GM12891 (cell line): ENCODE data around the gene MFSD1.

Experiments used
- DNase-seq: peaks from one replicate; pipeline ENCODE4 v3.0.0; 2011; ENCODE audit warnings: low spot score; ENCODE audit not compliant: insufficient read length
- FAIRE-seq: peaks from 2 replicates; lab custom pipeline; 2011; peaks lifted over from hg19 to GRCh38; lab: Jason Lieb, UNC
- PAX5 ChIP-seq: IDR thresholded peaks from 2 replicates; pipeline ENCODE4 v1.6.1; 2011; ENCODE audit warnings: low read length, moderate library complexity, mild to moderate bottlenecking; ENCODE audit not compliant: insufficient read depth, severe bottlenecking
- POLR2A ChIP-seq: IDR thresholded peaks from 2 replicates; pipeline ENCODE4 v1.6.1; 2011; ENCODE audit warnings: low read depth, low read length, control low read depth
- POLR2AphosphoS5 ChIP-seq: IDR thresholded peaks from 2 replicates; pipeline ENCODE4 v1.6.1; 2011; ENCODE audit warnings: low read depth, low read length, control low read depth
- POU2F2 ChIP-seq: IDR thresholded peaks from 2 replicates; pipeline ENCODE4 v1.6.1; 2011; ENCODE audit warnings: low read depth, mild to moderate bottlenecking, control low read depth, low read length, moderate library complexity
- SPI1 ChIP-seq: IDR thresholded peaks from 2 replicates; pipeline ENCODE4 v1.6.1; 2011; ENCODE audit warnings: low read depth, low read length, control low read depth
- TAF1 ChIP-seq: IDR thresholded peaks from 2 replicates; pipeline ENCODE4 v1.6.1; 2011; ENCODE audit warnings: low read depth, low read length, control low read depth

Gene MFSD1

DNA sequence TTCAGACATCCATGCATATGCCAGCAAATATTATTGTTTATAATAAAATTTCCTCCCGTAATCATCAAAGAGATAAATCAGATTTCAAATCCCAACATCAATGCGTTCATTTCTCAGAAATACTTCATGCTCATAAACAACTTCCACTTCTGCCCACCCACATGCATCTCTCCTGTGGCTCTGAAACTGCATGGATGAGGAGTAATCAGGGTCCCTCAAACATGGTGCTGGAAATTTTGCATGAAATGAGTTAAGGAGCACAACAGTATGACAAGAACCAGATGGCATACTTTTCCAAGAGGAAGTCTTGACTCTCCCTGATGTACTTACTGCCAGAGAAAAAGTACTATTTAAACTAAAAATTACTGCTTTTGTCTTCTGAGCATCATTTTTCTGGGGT, 26.9 kb upstream of the MFSD1 start:
- DNase-seq (no peak), FAIRE-seq (no peak)
- no peak for TF ChIP-seq POLR2AphosphoS5
- no peak for TF ChIP-seq POLR2A
- TF ChIP-seq TAF1: no peak
- TF ChIP-seq POU2F2: no peak
- TF ChIP-seq SPI1: no peak
- no peak for TF ChIP-seq PAX5

DNA sequence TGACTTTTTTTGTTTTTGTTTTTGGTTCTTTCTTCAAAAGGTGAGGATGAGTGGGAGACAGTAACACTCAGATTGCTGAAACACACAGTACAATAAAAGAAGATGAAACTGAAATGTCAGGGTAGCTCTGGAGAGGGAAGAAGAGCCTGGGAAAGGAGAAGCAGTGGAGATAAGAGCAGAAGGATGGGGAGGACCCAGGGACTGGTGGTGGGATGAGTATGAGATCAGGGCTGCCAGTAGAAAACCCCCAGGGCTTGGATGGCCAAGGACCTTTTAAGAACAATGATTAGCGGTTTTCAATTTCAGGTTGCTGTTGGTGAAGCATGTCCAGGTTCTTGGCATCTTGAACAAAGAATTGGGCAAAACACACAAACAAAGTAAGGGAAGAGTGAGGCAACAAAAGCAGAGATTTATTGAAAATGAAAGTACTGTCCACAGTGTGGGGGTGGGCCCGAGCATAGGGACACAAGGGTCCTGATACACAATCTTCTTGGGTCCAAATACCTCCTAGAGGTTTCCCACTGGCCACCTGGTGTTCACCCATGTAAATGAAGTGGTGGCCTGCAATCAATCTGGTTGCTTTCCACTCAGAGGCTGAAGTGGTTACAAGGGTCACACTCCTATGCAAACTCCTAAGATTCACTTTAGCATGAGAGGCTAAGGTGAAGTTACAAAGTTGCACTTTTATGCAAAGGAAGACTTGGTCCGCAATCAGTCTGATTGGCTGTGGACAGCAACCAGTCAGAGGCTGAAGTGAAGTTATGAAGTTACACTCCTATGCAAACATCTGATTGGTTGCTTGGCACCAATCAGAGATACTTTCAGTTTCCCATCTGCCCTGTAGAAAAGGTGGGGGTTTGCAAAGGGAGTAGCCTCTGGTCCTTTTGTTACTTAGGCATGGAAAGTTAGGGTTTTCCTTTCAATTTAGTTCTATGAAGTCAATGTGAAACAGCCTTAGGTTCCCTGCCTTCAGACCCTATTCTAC, 26.1 kb upstream of the MFSD1 start:
- no peak for DNase-seq
- FAIRE-seq: no peak
- TF ChIP-seq PAX5: no peak
- no peak for TF ChIP-seq POLR2AphosphoS5
- TF ChIP-seq POLR2A: no peak
- TF ChIP-seq TAF1: no peak
- TF ChIP-seq POU2F2: no peak
- TF ChIP-seq SPI1: no peak

DNA sequence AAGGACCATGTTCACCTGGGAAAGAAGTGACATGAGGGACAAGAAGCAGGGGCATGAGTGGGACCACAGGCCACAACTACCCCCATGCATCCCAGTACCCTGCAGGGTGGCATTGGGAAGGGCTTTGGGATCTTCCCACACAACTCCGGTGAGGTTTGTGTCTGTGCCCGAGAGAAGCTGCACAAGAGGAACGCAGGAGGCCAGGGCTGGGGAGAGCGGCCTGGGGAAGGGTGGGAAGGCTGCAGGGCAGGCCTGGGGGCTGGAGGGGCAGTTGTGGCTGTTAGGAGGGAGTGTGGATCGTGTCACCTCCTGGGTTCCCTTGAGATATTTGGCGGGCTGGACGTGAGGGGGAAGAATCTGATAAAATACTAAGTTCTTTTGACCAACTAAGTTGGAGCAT, 25.3 kb upstream of the MFSD1 start:
- no peak for DNase-seq
- no peak for FAIRE-seq
- TF ChIP-seq TAF1 (no peak), POU2F2 (no peak), POLR2AphosphoS5 (no peak), SPI1 (no peak), PAX5 (no peak)

DNA sequence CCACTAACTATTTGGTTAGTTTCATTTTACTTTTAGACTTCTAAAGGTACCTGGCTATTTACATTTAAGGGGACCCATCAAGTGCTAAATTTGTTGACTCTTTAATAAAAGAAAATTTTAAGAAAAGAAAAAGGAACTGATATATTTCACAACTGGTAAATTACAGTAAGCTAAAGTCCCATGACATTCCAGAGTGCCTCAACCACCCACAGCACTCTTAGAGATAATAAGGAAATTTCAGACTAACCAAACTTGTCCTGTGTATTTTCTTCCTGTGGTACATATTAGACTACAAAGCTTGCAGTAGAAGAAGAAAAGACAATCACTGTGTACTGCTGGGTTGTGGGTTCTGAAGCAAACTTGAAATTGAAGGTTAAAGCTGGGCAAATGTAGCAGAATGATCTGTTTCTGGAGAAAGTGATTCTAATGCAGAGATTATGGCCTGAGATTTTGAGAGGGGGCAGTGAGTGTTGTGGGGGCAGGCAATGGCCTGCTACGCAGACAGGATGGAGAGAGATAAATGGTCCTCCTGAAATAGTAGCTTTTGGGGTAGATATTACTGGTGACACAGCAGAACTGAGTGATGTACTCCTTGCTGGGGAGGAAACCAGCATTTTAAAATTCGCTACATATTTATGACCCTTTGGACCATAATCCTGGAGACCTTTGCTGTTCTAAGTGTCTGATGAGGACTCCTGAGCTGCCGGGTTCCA, 24.5 kb upstream of the MFSD1 start:
- TF ChIP-seq POLR2A: no peak
- TF ChIP-seq SPI1: no peak
- no peak for TF ChIP-seq TAF1
- TF ChIP-seq POLR2AphosphoS5: no peak
- TF ChIP-seq POU2F2: no peak
- no peak for TF ChIP-seq PAX5
- no peak for DNase-seq
- FAIRE-seq: no peak

DNA sequence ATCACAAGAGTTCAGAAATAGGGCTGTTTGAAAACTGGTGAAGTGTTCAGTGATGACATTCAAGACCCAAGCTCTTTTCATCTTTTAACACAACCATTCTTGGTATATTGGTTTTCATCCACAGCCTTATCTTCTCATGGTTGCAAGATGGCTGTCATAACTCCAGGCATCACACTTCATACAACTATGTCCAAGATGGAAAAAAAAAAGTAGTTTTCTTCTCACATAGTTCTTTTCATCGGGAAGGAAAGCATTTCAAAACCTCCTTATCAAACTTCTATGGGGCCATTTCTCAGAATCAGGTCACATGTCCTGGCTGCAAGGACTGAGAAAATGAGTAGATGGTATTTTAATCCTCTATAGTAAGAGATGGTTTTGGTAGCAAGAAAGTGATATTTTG, 21.1 kb upstream of the MFSD1 start:
- TF ChIP-seq POU2F2 (no peak), SPI1 (no peak), PAX5 (no peak), POLR2A (no peak), POLR2AphosphoS5 (no peak), TAF1 (no peak)

DNA sequence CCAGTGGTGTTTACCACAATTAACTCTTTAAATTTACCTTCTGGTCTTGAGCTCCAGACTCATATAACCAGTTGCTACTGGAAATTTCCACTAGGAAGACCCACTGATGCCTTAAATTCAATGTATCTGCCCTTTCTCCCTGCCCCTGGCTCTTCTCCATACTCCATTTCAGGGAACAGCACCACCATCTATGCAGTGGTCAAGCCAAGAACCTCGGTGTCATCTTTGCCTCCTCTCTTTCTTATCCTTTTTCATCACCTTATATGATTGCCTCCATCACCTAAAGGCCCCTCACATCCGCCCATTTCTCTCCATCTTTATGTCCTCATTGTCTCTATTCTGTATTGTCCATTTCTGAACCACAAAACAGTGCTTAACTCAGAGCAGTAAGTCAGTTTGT, 20.7 kb upstream of the MFSD1 start:
- DNase-seq (no peak), FAIRE-seq (no peak)
- TF ChIP-seq POLR2AphosphoS5 (no peak), TAF1 (no peak)

More for the DNA sequence above, 21.1 kb upstream of the MFSD1 start:
- no peak for FAIRE-seq
- no peak for DNase-seq

DNA sequence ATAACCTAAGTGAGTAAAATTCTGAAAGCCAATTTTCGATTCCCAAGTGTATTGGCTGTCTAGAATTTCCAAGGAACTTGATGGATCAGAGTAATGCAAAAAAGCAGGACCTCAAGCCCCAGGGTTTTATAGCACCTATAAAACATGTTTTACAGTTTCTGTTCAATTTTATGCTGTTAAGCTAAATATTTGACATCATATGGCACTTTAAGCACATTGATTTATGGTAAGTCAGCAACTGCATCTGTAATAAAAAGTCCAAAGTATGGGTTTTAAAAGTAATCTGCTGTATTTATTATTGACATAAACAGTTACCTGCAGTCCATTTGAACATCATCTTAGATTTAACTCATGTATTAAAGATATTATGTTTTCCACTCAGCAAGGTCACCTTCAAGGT, 20.0 kb upstream of the MFSD1 start:
- no peak for DNase-seq
- no peak for FAIRE-seq
- TF ChIP-seq TAF1 (no peak), POLR2AphosphoS5 (no peak), PAX5 (no peak), SPI1 (no peak), POLR2A (no peak), POU2F2 (no peak)

DNA sequence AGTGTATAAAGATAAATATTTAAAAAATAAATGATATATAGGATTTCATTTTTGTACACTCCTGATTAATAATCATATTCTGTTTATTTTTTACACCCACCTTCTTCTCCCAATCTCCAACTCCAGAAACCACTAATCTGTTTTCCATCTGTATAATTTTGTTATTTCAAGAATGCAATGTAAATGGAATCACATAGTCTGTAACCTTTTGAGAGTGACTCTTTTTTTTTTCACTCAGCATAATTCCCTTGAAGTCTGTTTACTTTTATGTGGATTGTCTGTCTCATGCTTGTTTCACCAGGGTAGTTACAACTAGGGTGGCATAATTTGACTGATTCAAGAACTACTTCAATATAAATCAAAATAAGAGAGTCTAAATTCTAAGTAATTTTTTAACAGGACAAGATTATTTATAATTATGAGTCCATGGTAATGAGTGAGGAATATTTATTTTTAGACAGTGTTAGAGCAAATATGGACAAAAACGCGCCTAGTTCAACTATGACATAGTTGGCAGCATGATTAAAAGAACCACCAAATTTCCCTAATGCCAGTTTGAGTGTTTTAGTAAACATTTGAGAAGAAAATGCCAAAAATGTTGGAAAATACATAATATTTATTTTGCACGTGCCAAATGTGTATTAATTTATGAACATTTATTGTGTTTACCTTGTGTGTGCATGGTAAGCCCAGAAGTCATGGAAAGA, 19.4 kb upstream of the MFSD1 start:
- FAIRE-seq (no peak), DNase-seq (no peak)
- TF ChIP-seq PAX5: no peak

DNA sequence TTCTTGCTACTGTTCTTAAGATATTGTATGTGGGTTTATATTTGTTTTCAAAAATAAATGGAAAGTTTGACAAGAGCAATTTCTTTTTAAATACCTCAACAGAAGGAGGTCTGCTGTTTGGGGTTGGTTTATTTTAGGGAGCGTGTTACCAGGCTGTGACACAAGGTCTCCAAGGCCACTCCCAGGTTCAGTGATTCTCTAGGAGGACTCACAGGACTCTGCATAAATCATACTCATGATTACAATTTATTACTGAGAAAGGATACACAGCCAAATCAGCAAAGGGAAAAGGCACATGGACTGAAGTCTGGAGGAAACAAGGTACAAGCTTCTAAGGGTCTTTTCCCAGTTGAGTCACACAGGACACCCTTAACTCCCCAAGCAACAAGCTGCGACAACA, 18.8 kb upstream of the MFSD1 start:
- no peak for FAIRE-seq
- no peak for DNase-seq
- TF ChIP-seq SPI1: no peak
- TF ChIP-seq POU2F2: no peak
- no peak for TF ChIP-seq POLR2AphosphoS5
- TF ChIP-seq POLR2A: no peak
- TF ChIP-seq TAF1: no peak
- TF ChIP-seq PAX5: no peak
